Measurements from ENCODE around the gene VGLL4.

- TF ChIP-seq CTCF (conservative IDR thresholded peaks at IDR 0.05 in 1 of 2, IDR thresholded peaks at IDR 0.05 in 1 of 2; ENCODE audit: extremely low read depth in 1 of 2, insufficient read depth in 1 of 2, low read depth in 1 of 2, low read length in 2 of 2) = no peak
- TF ChIP-seq EZH2 (IDR thresholded peaks at IDR 0.05; ENCODE audit: borderline replicate concordance, low read length) = no peak
Measured at GRCh38 chr3:11661827-11662226, 18.1 kb upstream of the VGLL4 start.

Data from mammary epithelial cell (primary cell).